ENCODE results near the gene ORM2.

Gene ORM2

GRCh38 chr9:114302727-114303126, 26.9 kb upstream of the ORM2 start:
- TF ChIP-seq CTCF (conservative IDR thresholded peaks at IDR 0.05; ENCODE audit: control insufficient read depth, insufficient read depth, low read depth, low read length), result no peak
- H3K4me3 ChIP-seq (ENCODE audit: control insufficient read depth, low read depth, low read length), result no peak overlapping the region
- no peak for DNase-seq (ENCODE audit: low read depth)

GRCh38 chr9:114303571-114303970, 26.1 kb upstream of the ORM2 start:
- no peak for DNase-seq (ENCODE audit: low read depth)
- H3K4me3 ChIP-seq (ENCODE audit: control insufficient read depth, low read depth, low read length), result no peak overlapping the region
- TF ChIP-seq CTCF (conservative IDR thresholded peaks at IDR 0.05; ENCODE audit: control insufficient read depth, insufficient read depth, low read depth, low read length), result no peak

GRCh38 chr9:114303977-114304376, 25.7 kb upstream of the ORM2 start:
- TF ChIP-seq CTCF (conservative IDR thresholded peaks at IDR 0.05; ENCODE audit: control insufficient read depth, insufficient read depth, low read depth, low read length), result no peak
- H3K4me3 ChIP-seq (ENCODE audit: control insufficient read depth, low read depth, low read length), result no peak overlapping the region
- no peak for DNase-seq (ENCODE audit: low read depth)

GRCh38 chr9:114304416-114305188, 25.1 kb upstream of the ORM2 start:
- DNase-seq (ENCODE audit: low read depth), result no peak
- no peak for TF ChIP-seq CTCF (conservative IDR thresholded peaks at IDR 0.05; ENCODE audit: control insufficient read depth, insufficient read depth, low read depth, low read length)
- no peak overlapping the region for H3K4me3 ChIP-seq (ENCODE audit: control insufficient read depth, low read depth, low read length)

- no peak for TF ChIP-seq CTCF (conservative IDR thresholded peaks at IDR 0.05; ENCODE audit: control insufficient read depth, insufficient read depth, low read depth, low read length)
- no peak overlapping the region for H3K4me3 ChIP-seq (ENCODE audit: control insufficient read depth, low read depth, low read length)
- DNase-seq (ENCODE audit: low read depth), result peak; percentile 69
These were observed 21.8 kb upstream of the ORM2 start for GRCh38 chr9:114307899-114308267.

- no peak for TF ChIP-seq CTCF (conservative IDR thresholded peaks at IDR 0.05; ENCODE audit: control insufficient read depth, insufficient read depth, low read depth, low read length)
- no peak for DNase-seq (ENCODE audit: low read depth)
These were observed 21.2 kb upstream of the ORM2 start for GRCh38 chr9:114308361-114308950.

More at GRCh38 chr9:114308361-114308950, 21.2 kb upstream of the ORM2 start:
- H3K4me3 ChIP-seq (ENCODE audit: control insufficient read depth, low read depth, low read length), result no peak overlapping the region
